Activated CD8-positive, alpha-beta memory T cell treated with anti-CD3 and anti-CD28 coated beads, Interleukin-2, amount 50 U/mL, for 24 hours (primary cell): ENCODE results near the gene SPATS1.
"Not testable (repeated sequence)": the region's sequence is repeated elsewhere in the genome, so short reads cannot be mapped to it uniquely, and the experiment has no call there.

Source experiments
- DNase-seq: peaks from one replicate; pipeline ENCODE4 v3.0.0-alpha.2; 2020; ENCODE audit errors: extremely low read depth

The SPATS1 gene

DNA sequence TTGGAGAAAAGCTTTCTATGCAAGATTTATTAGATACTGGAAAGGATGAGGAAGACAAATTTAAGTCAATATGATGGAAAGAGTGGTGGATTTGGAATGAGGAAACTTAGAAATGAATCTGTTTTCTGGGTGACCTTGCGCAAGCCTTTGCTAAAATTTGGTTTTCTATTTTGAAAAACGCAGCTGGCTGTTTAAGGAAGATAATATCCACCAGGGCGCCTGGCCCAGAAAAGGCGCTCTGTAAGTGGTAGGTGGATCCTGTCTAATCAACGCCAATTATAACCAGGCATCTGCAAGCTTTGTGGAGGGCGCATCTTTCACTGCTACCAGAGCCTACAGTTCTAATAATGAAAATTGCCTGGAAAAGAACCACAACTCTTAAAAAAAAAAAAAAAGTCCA, 398 bp upstream of the SPATS1 start:
- DNase-seq = no peak

DNA sequence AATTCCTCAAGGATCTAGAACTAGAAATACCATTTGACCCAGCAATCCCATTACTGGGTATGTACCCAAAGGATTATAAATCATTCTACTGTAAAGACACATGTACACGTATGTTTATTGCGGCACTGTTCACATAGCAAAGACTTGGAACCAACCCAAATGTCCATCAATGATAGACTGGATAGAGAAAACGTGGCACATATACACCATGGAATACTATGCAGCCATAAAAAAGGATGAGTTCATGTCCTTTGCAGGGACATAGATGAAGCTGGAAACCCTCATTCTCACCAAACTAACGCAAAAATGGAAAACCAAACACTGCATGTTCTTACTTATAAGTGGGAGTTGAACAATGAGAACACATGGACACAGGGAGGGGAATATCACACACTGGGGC, 4.4 kb downstream of the SPATS1 start:
- DNase-seq = not testable (repeated sequence)

DNA sequence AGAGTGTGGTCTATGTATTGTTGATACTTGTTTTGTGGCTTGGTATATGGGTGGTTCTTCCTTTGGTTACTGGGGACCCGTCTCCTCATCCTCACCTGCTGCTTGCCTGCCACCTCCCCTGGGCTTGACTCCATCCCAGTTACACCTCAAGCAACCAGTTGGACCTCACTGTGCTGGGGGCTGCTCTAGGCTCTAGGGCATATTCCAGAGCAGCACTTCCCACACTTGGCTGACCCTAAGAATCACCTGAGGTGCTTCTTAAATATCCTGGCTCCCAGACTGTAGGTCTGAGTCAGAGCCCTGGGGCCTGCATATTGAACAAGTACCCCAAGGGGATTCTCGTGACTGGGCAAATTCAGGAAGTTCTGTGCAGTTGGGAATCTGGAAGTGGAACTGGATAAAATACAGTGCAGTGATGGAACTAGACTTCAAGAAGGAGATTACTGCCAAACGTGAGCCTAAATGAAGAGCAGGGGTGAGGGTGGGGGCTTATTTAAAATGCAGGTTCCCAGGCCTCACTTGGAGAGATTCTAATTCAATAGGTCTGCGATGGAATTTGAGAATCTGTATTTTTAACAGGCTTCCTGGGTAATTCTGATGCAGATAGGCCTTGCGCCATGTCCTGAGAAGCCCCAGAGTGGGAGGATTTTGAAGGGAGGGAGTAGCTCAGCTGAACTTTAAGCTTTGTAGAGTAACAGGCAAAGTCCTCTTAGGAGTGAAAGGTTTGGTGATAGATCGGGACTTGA, 7.6 kb downstream of the SPATS1 start:
- DNase-seq = no peak

DNA sequence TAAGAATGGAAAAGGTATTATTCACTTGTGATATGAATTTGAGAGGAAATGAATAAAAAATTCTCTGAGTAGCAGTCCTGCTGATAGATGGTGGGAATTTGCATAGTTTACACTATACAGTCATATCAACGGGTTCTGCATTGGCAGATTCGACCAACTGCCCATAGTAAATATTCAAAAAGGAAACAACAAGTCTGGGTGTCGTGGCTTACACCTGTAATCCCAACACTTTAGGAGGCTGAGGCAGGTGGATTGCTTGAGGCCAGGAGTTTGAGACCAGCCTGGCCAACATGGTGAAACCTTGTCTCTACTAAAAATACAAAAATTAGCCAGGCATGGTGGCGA, 8.2 kb downstream of the SPATS1 start:
- not testable (repeated sequence) for DNase-seq

DNA sequence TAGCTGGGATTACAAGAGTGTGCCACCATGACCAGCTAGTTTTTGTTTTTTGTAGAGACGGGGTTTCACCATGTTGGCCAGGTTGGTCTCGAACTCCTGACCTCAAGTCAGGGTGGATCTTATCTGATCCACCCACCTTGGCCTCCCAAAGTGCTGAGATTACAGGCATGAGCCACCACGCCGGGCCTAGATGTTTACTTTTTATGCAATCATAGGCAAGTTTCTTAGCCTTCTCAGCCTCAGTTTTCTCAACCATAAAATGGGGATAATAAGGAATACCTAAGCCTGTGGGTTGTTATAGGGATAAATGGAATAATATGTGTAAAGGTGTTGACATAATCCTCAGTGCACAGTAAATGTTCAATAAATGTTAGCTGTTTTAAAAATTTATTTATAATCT, 9.8 kb downstream of the SPATS1 start:
- no peak for DNase-seq

DNA sequence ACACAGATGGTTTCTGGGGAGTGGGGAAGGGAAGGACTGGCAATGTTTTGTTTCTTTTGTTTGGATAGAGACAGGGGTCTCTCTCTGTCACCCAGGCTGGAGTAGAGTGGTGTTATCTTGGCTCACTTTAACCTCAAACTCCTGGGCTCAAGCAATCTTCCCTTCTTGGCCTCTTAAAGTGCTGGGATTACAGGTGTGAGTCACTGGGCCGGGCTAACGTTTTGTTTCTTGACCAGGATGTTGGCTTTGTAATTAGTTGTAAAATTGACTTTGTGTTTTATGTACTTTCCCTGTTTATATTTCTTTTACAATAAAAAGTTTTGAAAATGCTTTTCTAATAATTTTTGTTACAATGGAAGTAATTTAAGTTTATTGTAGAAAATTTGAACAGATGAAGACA, 10.9 kb downstream of the SPATS1 start:
- no peak for DNase-seq

DNA sequence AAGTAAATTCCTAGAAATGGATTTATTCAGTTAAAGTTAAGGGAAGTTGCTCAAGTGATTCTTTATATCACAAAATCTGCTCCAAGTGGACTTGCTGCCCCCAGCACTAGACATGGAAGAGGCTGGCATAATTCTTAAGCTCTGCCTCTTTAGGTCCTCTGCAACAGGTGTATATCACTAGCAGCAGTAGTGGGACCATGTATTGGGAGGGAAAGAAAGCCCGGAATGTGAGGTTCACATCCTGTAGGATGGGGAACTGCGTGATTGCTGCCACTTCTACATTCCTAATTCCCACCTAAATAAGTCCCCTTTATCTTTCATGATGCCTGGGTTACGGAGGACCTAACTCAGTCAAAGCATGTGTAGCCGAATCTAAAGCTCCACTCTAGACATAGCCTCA, 13.2 kb downstream of the SPATS1 start:
- no peak for DNase-seq

DNA sequence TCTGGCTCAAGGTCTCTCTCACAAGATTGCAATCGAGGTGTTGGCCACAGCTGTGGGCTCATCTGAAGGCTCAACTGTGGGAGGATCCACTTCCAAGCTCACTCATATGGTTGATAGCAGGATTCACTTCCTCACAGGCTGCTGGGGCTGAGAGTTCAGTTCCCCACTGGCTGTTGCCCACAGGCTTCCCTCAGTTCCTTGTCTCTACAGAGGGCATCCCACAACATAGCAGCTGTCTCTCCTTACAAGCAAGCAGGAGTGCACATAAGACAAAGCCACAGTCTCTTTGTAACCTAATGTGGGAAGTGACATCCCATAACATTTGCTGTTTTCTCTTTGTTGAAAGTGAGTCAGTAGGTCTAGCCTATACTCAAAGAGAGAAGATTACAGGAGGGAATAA, 14.0 kb downstream of the SPATS1 start:
- no peak for DNase-seq

DNA sequence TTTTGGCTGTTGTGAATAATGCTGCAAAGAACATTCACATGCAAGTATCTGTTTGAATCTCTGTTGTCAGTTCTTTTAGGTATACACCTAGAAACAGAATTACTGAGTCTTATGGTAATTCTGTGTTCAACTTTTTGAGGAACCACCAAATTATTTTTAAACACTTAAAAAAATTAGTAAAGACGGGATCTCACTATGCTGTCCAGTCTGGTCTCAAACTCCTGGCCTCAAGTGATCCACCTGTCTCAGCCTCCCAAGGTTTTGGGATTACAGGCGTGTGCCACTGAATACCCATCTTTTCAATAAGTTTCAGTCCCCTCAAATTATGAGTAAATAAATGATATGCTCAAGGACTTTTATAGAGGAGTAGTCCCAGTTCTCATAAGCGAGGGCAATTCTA, 17.5 kb downstream of the SPATS1 start:
- DNase-seq = no peak

DNA sequence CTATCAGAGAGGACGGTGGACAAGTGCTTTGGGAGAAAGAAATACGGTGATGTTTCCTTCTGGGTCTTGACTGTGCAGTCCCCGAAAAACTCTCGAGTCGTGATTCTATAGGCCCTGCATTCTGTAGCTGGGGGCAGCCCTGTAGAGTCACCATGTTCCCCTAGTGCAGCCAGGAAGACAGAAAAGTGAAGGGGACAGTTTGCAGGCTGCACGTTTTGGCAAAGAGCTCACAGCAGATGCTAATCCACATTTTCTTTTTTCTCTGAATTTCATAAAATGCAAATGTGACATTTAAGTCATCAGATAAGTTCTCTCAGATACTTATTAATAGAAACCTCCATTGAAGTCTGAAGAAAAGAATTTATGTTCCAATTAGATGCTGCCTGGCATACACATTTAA, 19.5 kb downstream of the SPATS1 start:
- no peak for DNase-seq

DNA sequence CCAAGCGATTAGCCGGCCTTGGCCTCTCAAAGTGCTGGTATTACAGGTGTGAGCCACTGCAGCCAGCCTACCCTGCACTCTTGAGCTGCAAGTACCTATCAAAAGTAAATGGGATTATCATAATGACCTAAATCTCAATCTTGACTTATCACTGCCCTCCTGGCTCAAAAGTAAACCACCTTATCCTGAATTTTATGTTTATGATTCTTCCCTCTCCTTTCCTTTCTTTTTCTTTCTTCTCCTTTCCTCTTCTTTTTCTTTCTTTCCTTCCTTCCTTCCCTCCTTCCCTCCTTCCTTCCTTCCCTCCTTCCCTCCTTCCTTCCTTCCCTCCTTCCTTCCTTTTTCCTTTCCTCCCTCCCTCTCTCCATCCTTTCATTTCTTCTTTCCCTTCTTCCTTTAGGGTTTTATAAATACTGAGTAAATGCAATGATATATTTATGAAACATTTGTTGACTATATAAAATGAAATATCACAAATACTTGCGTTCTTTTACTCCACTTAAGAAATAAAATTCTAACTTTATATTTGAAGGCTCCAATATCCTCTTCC, 21.0 kb downstream of the SPATS1 start:
- DNase-seq = no peak

DNA sequence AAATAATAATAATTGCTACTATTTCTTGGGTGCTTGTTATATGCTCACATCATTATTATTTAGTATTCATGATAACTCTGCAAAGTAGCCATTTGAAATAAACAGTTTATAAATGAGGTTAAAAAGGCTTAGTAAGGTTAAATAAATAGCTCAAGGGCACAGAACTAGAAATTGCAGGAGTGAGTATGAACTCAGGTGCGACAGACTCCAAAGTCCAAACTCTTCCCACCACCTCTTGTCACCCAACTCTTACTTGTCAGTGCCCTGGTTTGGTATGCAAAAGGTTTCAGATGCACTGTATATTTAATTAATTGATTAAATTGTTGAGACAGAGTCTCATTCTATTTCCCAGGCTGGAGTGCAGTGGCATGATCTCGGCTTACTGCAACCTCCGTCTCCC, 24.3 kb downstream of the SPATS1 start:
- DNase-seq = no peak

DNA sequence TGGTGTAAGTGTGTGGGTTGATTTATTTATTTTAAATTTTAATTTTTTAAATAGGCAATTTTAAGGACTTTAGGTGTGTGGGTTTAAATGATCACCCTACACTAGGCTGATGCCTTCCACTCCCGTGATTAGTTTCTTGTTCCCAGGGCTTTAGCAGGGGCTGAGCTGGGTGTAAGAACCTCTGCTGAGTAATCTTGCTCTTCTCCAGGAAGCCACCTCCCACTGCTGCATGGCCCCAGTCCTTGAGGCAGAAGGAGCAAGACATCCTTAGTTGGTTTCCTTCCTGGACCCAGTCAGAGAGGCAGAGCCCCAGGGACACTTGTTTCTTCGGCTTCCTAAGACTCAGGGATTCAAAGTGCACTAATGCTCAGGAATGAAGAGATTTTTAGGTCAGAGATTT, 25.2 kb downstream of the SPATS1 start:
- DNase-seq = no peak

DNA sequence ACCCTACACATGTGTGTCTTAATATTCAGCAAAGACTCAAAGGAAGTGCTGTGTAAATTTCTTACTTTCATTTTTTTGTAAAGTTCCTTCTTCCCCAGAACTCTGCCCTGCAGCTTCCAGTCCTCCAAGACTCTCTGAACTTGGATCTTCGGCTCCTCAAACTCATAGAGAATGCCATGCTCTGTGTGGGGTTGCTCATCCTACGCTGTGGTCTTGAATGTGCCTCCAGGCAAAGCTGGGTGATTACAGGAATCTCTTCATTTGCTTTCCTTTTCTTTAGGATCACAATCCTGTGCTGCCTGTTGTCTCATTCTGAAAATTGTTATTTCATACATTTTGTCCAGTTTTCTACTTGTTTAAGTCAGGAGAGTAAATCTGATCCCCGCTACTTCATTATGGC, 30.6 kb downstream of the SPATS1 start:
- DNase-seq = no peak

DNA sequence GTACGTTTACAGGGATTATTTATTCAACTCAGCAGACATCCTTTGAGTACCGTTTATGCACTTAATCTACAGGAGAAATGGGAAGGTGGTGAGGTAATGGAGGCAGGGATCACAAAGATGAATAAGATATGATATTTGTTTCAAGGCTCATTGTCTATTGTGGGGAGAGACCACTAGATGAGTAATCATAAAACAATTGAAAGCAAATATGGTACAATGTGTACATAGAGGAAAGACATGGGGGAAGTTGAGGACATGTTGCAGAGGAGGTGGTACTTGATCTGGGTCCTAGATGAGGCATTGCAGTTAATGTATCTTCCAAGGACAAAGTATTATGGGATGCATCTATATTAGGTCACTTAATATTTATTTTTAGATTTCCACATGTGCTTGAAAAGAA, 31.3 kb downstream of the SPATS1 start:
- DNase-seq = no peak

DNA sequence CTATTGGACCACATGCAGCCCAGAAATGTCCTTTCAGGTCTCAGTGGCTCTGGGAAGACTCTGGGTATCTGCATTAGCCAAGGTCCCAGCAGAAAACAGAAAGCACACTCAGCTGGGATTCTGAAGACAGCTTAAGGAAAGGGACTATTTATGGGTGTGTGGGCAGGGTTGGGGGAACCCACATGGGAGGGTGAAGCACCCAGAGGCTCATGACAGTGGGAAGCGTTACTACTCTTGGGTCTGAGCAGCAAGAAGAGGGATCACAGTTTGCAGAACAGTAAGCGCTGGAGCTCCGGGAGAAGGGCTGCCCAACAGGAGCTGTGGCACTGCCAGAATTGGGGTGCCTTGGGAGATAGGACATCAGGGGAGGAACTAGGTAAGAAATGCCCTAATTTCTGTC, 32.6 kb downstream of the SPATS1 start:
- DNase-seq = no peak

DNA sequence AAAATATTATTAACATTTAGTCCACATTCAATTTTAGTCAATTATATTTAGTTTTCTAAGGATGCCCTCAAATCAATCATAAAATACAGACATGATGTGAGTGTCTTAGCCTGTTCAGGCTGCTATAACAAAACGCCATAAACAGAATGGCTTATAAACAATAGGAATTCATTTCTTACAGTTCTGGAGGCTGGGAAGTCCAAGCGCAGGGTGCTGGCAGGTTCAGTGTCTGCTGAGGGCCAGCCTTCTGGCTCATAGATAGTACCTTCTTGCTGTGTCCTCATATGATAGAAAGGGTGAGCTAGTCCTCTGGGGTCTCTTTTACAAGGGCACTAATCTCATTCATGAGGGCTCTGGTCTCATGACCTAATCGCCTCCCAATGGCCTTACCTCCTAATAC, 35.0 kb downstream of the SPATS1 start:
- no peak for DNase-seq

DNA sequence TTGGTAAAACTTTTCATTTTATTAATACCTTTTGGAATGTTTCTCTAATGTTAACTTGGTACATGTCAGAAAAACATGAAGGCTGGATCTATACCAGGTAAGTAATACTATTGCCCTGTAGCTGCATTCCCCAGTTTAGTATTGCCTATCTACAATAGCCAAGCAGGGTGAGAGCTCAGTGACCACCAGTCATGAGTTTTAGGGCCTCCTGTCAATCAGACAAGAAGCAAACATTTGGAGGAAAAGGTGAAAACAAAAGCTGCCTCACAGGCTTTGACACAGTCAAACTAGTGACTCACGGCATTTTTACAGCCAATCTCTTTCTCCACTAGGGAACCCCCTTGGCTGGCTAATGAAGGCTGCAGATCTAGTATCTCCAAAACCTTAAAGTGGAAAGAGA, 35.5 kb downstream of the SPATS1 start:
- no peak for DNase-seq

DNA sequence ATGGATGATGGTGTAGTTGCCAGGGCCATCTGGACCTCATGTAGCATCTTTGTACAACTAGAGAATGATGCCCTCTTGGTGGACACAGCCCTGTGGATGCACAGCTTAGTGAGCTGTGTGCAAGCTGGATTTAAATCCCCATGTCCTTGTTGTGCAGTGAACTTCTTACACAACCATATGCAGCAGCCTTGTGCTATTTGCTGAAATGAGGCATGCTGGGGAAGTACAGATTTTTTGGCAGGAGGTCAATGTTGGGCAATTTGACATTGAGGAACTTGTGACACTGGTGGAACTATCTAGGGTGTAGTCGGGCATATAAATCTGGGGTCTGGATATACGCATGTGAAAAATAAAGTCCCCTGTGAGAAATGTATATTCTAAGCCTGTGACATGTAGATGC, 39.3 kb downstream of the SPATS1 start:
- no peak for DNase-seq

DNA sequence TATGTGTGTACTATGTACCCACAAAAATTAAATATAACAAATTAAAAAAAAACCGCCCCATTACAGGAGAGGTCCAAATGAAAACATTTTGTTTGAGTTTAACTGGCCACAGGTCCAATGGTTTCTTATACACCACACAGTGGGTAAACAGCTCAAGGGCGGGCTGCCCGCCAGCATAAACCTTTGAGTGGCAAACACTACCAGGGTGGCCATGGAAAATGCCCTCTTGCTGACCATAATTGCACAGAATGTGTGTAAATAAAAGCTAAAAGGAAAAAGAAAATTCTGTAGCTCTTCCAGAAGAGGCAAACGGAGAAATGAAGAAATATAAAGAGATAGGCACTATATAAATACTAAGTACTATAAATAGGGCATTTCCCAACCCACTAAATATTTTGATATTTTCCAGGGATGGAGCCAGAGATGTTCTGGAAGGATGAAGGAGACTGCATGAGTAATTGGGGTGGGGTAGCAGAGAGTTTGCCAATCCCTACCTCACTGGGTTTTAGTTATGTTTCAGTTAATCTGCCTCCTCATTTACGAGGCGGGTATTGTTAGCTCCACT, 44.0 kb downstream of the SPATS1 start:
- no peak for DNase-seq

DNA sequence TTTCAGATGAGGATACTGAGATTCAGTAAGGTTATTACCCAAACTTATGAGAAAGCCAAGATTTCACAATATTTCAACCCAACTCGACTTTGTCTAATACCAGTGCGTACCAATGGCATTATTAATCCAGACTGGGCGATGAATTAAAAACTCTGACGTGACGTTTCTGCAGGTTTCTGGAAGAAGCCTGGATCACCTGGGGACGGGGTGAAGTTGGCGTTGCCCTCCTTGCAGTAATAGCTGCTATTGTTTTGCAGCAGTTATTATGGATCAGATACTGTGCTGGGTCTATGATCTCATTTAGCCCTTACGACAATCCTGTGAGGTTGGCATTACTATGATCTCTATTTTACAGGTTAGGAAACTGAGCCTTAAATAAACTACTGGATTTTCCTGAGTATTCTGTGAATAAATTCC, 44.5 kb downstream of the SPATS1 start:
- DNase-seq = no peak

DNA sequence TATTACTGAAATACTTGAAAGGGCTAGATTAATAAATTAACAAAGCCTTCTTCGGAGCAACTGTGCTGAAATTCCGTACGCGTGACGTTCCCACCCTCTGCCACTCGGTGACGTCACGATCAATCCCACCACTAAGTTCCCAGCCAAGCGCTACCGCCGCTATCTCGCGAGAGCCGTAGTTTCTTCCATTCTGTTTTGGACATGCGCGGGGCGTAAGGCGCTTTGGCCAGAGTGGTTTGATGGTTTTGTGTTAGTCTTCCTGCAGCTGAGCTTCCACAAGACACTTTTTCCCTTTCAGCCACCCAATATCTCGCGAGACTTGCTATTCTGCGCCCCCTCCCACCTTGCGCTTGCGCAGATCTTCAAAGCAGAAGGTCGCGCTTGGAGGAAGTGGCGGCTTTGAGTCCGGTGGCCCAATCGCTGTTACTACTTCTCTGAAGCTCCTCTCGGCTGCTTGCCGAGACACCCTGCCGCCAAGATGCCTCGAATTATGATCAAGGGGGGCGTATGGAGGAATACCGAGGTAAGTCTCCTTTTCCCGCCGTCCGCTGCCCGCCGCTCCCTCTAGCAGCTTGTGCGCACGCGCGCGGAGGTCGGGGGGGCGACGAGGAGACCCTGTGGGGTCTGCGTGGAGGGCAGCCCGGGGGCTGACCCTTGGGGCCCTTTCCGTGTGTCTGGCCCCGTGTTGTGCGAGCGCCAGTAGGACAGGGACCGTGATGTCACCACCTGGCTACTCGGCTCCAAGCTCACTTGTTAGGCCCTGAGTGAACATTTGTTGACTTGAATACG, 45.1 kb downstream of the SPATS1 start, which contains the start of gene CDC5L:
Gene CDC5L, plus strand, starts transcription at position 361 of the 789 bp plus-strand sequence. Its CDS starts 118 bp downstream, at position 479.
- peak; percentile 83 for DNase-seq

DNA sequence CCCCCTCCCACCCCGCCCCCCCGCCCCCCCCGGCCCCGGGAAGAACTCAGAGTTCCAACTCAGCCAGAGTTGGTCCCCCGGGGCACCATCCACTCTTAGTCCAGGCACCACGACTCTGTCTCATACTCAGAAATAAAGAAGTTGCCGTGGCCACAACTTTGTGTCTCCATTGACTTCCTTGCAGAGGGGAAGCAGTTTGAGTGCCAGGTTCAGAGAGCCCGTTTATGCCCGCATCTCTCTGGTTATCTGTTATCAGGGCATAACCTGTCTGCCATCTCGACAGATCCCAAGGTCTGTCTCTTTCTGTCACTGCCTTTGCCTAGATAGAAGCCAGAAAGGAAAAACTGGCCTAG, 45.7 kb downstream of the SPATS1 start:
- DNase-seq = no peak
